Mammary epithelial cell (primary cell): Measurements from ENCODE around the gene PKDREJ.

Experiments
- CTCF ChIP-seq, 2 donors: IDR thresholded peaks in 1 of 2; conservative IDR thresholded peaks in 1 of 2; 2 replicates each; pipeline ENCODE4 v1.5.1; 2011 to 2012; ENCODE audit warnings: inconsistent platforms in 2 of 2, low read length in 2 of 2, mild to moderate bottlenecking in 2 of 2, control low read depth in 1 of 2, low read depth in 1 of 2; ENCODE audit not compliant: insufficient read depth in 1 of 2; ENCODE audit errors: extremely low read depth in 1 of 2
- EZH2 ChIP-seq: IDR thresholded peaks from 2 replicates; pipeline ENCODE4 v1.6.1; 2012; ENCODE audit warnings: low read length, inconsistent platforms, borderline replicate concordance

- TF ChIP-seq CTCF (conservative IDR thresholded peaks at IDR 0.05 in 1 of 2, IDR thresholded peaks at IDR 0.05 in 1 of 2; ENCODE audit: extremely low read depth in 1 of 2, insufficient read depth in 1 of 2, low read depth in 1 of 2, low read length in 2 of 2) (no peak), EZH2 (no peak)
Observed at GRCh38 chr22:46308283-46308988, 45.3 kb upstream of the PKDREJ start.
